ENCODE results near the gene EIF3J.
A peak's percentile ranks its signal among the peaks of the same experiment; 100 is the strongest.
"Not testable (repeated sequence)": the region's sequence is repeated elsewhere in the genome, so short reads cannot be mapped to it uniquely, and the experiment has no call there.

Gene EIF3J

GRCh38 chr15:44544745-44545144 lies 7.8 kb downstream of the EIF3J start:
- not testable (repeated sequence) for DNase-seq; H4K8ac ChIP-seq (ENCODE audit: low read depth, low read length); H3K4ac ChIP-seq (ENCODE audit: low read depth, low read length); H3K18ac ChIP-seq (ENCODE audit: low read length); H4K5ac ChIP-seq (ENCODE audit: low read length); H2BK120ac ChIP-seq (ENCODE audit: low read depth, low read length); H2BK15ac ChIP-seq (replicated peaks; ENCODE audit: low read depth); H3K36me3 ChIP-seq (ENCODE audit: control insufficient read depth, insufficient read depth, low read length); H3K56ac ChIP-seq (ENCODE audit: low read length); H2AK5ac ChIP-seq (ENCODE audit: low read length); H3K27me3 ChIP-seq (ENCODE audit: insufficient read depth, low read length, poor library complexity); H3K4me3 ChIP-seq (ENCODE audit: low read length); H3K27ac ChIP-seq (ENCODE audit: low read depth, low read length); H3K23ac ChIP-seq (ENCODE audit: low read length); H3K9ac ChIP-seq (ENCODE audit: low read length); H3K4me2 ChIP-seq (ENCODE audit: low read length); H2BK5ac ChIP-seq (ENCODE audit: low read length); H3K4me1 ChIP-seq (ENCODE audit: control insufficient read depth, low read depth, low read length); H3K79me1 ChIP-seq (ENCODE audit: low read length)
- peaks cover 34% of the 10 kb centered on the region for H3K79me2 ChIP-seq (ENCODE audit: control insufficient read depth, insufficient read depth, low read length)
- WGBS (ENCODE audit: extremely low coverage, insufficient coverage, low lambda C conversion rate): no CpG with 5 or more reads among the region's 5 CpGs

DNA sequence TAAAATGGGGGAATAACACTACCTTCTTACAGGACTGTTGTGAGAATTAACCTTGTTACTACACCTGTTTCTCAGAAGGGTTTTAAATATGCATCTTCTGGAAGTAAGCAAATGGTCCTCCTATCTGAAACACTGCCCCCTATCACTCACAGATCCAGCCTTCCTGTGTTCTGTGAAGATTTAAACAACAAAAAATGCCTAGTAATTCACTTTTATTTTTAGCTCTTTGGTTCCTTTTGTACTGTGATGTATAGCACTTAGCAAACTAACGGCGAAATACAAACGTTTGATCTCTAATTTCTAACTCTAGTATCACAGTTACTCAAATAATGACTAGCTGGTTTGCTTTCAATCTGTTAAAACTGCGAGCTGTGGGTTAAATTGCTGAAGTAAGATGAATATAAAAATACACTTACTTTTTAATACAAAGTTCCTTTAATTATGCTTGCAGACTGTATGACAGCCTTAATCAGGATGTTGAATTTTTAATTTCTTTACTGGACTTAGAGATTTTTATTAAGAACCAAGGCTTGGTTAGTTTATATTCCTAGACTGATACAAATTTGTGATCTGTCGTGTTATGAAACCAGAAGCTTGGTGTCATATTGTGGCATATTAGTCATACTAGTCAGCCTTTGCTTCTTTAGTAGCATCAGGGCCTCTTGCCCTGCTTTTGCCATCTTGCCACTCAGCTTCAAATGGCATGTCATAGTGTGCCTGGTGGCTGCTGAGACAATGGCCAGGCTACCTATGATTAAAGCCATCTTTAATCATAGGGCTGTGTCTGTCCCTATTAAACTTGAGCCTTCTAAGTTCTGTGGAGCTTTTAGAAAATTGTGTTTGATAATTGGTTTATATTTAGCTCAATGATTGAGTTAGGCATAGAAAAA lies 9.2 kb downstream of the EIF3J start:
- no CpG with 5 or more reads among the region's 5 CpGs for WGBS (ENCODE audit: extremely low coverage, insufficient coverage, low lambda C conversion rate)
- no peaks in the 10 kb centered on the region for H3K36me3 ChIP-seq (ENCODE audit: control insufficient read depth, insufficient read depth, low read length)

GRCh38 chr15:44549152-44549551 lies 12.2 kb downstream of the EIF3J start:
- not testable (repeated sequence) for H3K56ac ChIP-seq (ENCODE audit: low read length); H3K79me1 ChIP-seq (ENCODE audit: low read length); H3K27me3 ChIP-seq (ENCODE audit: insufficient read depth, low read length, poor library complexity); H3K36me3 ChIP-seq (ENCODE audit: control insufficient read depth, insufficient read depth, low read length); H3K23ac ChIP-seq (ENCODE audit: low read length); H3K79me2 ChIP-seq (ENCODE audit: control insufficient read depth, insufficient read depth, low read length); H2BK120ac ChIP-seq (ENCODE audit: low read depth, low read length); H2AK5ac ChIP-seq (ENCODE audit: low read length); H3K4ac ChIP-seq (ENCODE audit: low read depth, low read length); H3K27ac ChIP-seq (ENCODE audit: low read depth, low read length); H3K9ac ChIP-seq (ENCODE audit: low read length); H4K8ac ChIP-seq (ENCODE audit: low read depth, low read length); H3K18ac ChIP-seq (ENCODE audit: low read length); H2BK5ac ChIP-seq (ENCODE audit: low read length); H3K4me3 ChIP-seq (ENCODE audit: low read length); H4K5ac ChIP-seq (ENCODE audit: low read length); H3K4me1 ChIP-seq (ENCODE audit: control insufficient read depth, low read depth, low read length); H2BK15ac ChIP-seq (replicated peaks; ENCODE audit: low read depth); DNase-seq; H3K4me2 ChIP-seq (ENCODE audit: low read length)
- WGBS (ENCODE audit: extremely low coverage, insufficient coverage, low lambda C conversion rate): no CpG with 5 or more reads among the region's 9 CpGs

More for the DNA sequence above, 9.2 kb downstream of the EIF3J start:
- peaks cover 25% of the 10 kb centered on the region for H3K79me2 ChIP-seq (ENCODE audit: control insufficient read depth, insufficient read depth, low read length)
- no peak overlapping the region for H3K18ac ChIP-seq (ENCODE audit: low read length)
- H3K27ac ChIP-seq (ENCODE audit: low read depth, low read length): no peak overlapping the region
- H3K27me3 ChIP-seq (ENCODE audit: insufficient read depth, low read length, poor library complexity): no peaks in the 10 kb centered on the region
- peaks cover 6% of the 10 kb centered on the region for H3K79me1 ChIP-seq (ENCODE audit: low read length)
- H3K23ac ChIP-seq (ENCODE audit: low read length): no peak overlapping the region
- DNase-seq: peak; percentile 33
- H3K4me2 ChIP-seq (ENCODE audit: low read length): no peak overlapping the region
- no peak overlapping the region for H2BK15ac ChIP-seq (replicated peaks; ENCODE audit: low read depth)
- no peak overlapping the region for H2BK120ac ChIP-seq (ENCODE audit: low read depth, low read length)
- no peak overlapping the region for H3K56ac ChIP-seq (ENCODE audit: low read length)
- no peak overlapping the region for H3K4ac ChIP-seq (ENCODE audit: low read depth, low read length)
- no peak overlapping the region for H3K4me3 ChIP-seq (ENCODE audit: low read length)
- no peaks in the 10 kb centered on the region for H3K4me1 ChIP-seq (ENCODE audit: control insufficient read depth, low read depth, low read length)
- H2AK5ac ChIP-seq (ENCODE audit: low read length): no peak overlapping the region
- H4K5ac ChIP-seq (ENCODE audit: low read length): no peak overlapping the region
- H2BK5ac ChIP-seq (ENCODE audit: low read length): no peak overlapping the region
- no peak overlapping the region for H3K9ac ChIP-seq (ENCODE audit: low read length)
- H4K8ac ChIP-seq (ENCODE audit: low read depth, low read length): no peak overlapping the region

DNA sequence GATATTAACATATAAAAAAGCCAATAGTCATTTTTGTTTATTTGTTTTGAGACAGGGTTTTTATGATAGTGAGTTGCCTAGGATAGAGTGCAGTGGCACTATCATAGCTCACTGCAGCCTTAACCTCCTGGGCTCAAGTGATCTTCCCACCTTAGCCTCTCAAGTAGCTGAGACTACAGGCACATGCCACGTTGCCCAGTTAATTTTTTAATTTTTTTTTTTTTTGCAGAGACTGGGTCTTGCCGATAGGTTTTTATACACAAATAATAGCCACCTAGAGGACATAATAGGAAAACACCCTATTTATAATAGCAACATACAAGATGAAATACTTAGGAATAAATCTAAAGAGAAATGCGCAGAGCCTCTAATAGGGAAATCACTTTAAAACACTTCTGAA lies 13.3 kb downstream of the EIF3J start:
- Histone ChIP-seq H2BK15ac (replicated peaks; ENCODE audit: low read depth) (no peak overlapping the region), H3K23ac (ENCODE audit: low read length) (no peak overlapping the region), H3K18ac (ENCODE audit: low read length) (no peak overlapping the region), H3K27ac (ENCODE audit: low read depth, low read length) (no peak overlapping the region), H2BK5ac (ENCODE audit: low read length) (no peak overlapping the region), H4K5ac (ENCODE audit: low read length) (no peak overlapping the region), H3K56ac (ENCODE audit: low read length) (no peak overlapping the region), H3K36me3 (ENCODE audit: control insufficient read depth, insufficient read depth, low read length) (peaks cover 4% of the 10 kb centered on the region), H3K9ac (ENCODE audit: low read length) (no peak overlapping the region), H3K27me3 (ENCODE audit: insufficient read depth, low read length, poor library complexity) (no peaks in the 10 kb centered on the region), H3K79me1 (ENCODE audit: low read length) (peaks cover 1% of the 10 kb centered on the region), H3K4me1 (ENCODE audit: control insufficient read depth, low read depth, low read length) (no peaks in the 10 kb centered on the region), H4K8ac (ENCODE audit: low read depth, low read length) (no peak overlapping the region), H2BK120ac (ENCODE audit: low read depth, low read length) (no peak overlapping the region), H2AK5ac (ENCODE audit: low read length) (no peak overlapping the region), H3K4ac (ENCODE audit: low read depth, low read length) (no peak overlapping the region), H3K4me3 (ENCODE audit: low read length) (no peak overlapping the region), H3K79me2 (ENCODE audit: control insufficient read depth, insufficient read depth, low read length) (peaks cover 8% of the 10 kb centered on the region), H3K4me2 (ENCODE audit: low read length) (no peak overlapping the region)
- no CpG with 5 or more reads among the region's 3 CpGs for WGBS (ENCODE audit: extremely low coverage, insufficient coverage, low lambda C conversion rate)
- no peak for DNase-seq

DNA sequence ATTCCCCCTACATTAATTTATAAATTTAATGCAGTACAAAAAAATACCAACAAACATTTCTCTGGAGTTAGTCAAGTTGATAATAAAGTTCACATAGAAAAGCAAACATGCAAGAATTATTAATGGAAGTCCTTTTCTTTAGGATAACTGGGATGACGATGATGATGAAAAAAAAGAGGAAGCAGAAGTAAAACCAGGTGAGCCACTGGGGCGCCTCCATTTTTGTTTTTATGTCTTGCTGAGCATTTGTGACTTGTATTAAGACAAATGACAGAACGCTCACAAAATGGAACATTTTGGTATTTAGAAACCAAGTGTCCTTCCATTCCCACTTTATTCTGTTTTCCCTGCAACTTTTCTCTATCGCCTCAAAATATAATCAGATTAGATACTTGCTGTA lies 13.8 kb downstream of the EIF3J start:
- H3K9ac ChIP-seq (ENCODE audit: low read length): no peak overlapping the region

More for the DNA sequence above, 13.8 kb downstream of the EIF3J start:
- Histone ChIP-seq H3K36me3 (ENCODE audit: control insufficient read depth, insufficient read depth, low read length) (peaks cover 5% of the 10 kb centered on the region), H3K4me2 (ENCODE audit: low read length) (no peak overlapping the region), H2AK5ac (ENCODE audit: low read length) (no peak overlapping the region), H2BK120ac (ENCODE audit: low read depth, low read length) (no peak overlapping the region), H3K27me3 (ENCODE audit: insufficient read depth, low read length, poor library complexity) (no peaks in the 10 kb centered on the region), H2BK5ac (ENCODE audit: low read length) (no peak overlapping the region), H3K27ac (ENCODE audit: low read depth, low read length) (no peak overlapping the region), H3K4me1 (ENCODE audit: control insufficient read depth, low read depth, low read length) (no peaks in the 10 kb centered on the region), H3K79me2 (ENCODE audit: control insufficient read depth, insufficient read depth, low read length) (peaks cover 8% of the 10 kb centered on the region), H2BK15ac (replicated peaks; ENCODE audit: low read depth) (no peak overlapping the region), H3K4ac (ENCODE audit: low read depth, low read length) (no peak overlapping the region), H4K8ac (ENCODE audit: low read depth, low read length) (no peak overlapping the region), H3K79me1 (ENCODE audit: low read length) (peaks cover 1% of the 10 kb centered on the region), H4K5ac (ENCODE audit: low read length) (no peak overlapping the region), H3K23ac (ENCODE audit: low read length) (no peak overlapping the region), H3K56ac (ENCODE audit: low read length) (no peak overlapping the region), H3K18ac (ENCODE audit: low read length) (no peak overlapping the region), H3K4me3 (ENCODE audit: low read length) (no peak overlapping the region)
- DNase-seq: no peak
- no CpG with 5 or more reads among the region's 4 CpGs for WGBS (ENCODE audit: extremely low coverage, insufficient coverage, low lambda C conversion rate)

All from mesendoderm (in vitro differentiated cells).